SKM-1 (cell line): Measurements from ENCODE around the gene RPS25.
"Not testable (repeated sequence)": the region's sequence is repeated elsewhere in the genome, so short reads cannot be mapped to it uniquely, and the experiment has no call there.

Experiments used
- DNase-seq: peaks from one replicate; lab custom pipeline; 2025; ENCODE audit not compliant: unreplicated experiment; lab: John Stamatoyannopoulos, UW

The RPS25 gene

DNA sequence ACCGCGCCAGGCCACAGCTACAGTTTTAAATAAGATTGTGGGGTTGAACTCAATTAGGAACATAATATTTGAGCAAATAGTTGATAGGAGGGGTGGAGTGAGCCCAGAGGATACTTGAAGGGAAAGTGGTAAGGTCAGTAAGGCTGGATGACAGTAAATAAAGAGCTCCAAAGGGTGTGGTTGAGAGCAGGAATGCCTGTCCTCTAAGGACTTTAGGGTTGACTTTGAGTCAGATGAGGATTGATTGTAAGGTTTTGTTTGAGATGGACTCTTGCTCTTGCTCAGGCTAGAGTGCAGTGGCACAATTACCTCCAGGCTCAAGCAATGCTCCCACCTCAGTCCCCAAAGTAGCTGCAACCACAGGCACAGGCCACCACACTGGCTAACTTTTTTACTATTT lies 44.2 kb downstream of the RPS25 start:
- DNase-seq: no peak

DNA sequence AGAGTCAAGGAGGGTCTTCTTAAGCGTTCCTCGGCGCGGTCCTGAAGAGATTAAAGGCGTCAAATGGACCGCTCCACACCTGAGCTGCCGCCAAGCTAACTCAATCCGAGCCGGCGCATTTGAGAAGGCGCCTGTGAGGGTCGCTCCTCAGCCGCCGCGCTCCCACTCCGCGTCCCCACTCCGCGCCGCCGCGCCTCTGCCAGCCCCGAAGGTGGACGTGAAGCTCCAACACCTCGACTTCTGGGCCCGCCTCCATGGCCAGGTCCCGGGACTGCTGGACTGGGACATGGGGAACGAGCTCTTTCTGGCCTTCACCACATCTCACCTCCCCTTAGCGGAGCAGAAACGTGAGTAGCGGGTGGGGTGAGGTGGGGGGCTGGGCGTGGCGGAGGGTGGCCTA lies 46.5 kb downstream of the RPS25 start, which contains the start of gene FOXR1:
FOXR1 (plus strand) TSS at position 116 of the 400 bp plus-strand sequence; CDS start at position 287, 171 bp downstream.
- DNase-seq: no peak

DNA sequence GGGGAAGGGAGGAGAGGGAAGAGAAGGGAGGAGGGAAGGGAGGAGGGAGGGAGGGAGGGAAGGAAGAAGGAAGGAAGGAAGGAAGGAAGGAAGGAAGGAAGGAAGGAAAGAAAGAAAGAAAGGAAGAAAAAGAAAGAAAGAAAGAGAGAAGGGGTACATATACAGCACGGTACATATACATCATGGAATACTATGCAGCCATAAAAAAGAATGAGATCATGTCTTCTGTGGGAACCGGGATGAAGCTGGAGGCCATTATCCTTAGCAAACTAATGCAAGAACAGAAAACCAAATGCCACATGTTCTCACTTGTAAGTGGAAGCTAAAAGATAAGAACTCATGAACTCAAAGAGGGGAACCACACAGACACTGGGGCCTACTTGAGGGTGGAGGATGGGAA lies 48.6 kb downstream of the RPS25 start:
- not testable (repeated sequence) for DNase-seq
